ENCODE measurements around the gene MT1HL1.

Gene MT1HL1

DNA sequence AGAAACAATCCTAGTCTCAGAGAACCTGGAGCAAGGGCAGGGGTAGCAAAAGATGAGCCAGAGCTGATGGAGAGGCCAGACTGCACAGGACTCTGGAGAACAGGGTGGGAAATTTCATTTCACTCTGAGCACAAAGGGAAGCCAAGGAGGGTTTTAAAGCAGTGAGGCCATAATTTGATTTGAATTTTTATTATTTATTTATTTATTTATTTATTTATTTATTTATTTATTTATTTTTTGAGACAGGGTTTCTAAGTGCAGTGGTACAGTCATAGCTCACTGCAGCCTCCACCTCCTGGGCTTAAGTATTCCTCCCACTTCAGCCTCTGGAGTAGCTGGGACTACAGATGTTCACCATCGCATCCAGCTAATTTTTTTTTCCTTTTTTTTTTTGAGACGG lies 45.1 kb downstream of the MT1HL1 start:
- no peak for TF ChIP-seq CTCF (conservative IDR thresholded peaks at IDR 0.05; ENCODE audit: low read depth, low read length)
- DNase-seq (ENCODE audit: low read depth): no peak
- H3K4me3 ChIP-seq (ENCODE audit: low read length): no peak overlapping the region

GRCh38 chr1:236957235-236957634 lies 47.0 kb downstream of the MT1HL1 start:
- no peak overlapping the region for H3K4me3 ChIP-seq (ENCODE audit: low read length)
- DNase-seq (ENCODE audit: low read depth): no peak
- no peak for TF ChIP-seq CTCF (conservative IDR thresholded peaks at IDR 0.05; ENCODE audit: low read depth, low read length)

Measured in retinal pigment epithelial cell (primary cell).